Parathyroid adenoma (tissue), 2 donors: ENCODE results near the gene NBAS.
A peak's percentile ranks its signal among the peaks of the same experiment; 100 is the strongest.

ENCODE experiments used
- H2AFZ ChIP-seq: fragments of 300-600 bp; sonication (generic); one replicate; pipeline ENCODE4 v1.7.0; 2017; ENCODE audit warnings: antibody characterized with exemption, mild to moderate bottlenecking
- H3K27ac ChIP-seq: fragments of 300-600 bp; sonication (generic); one replicate; pipeline ENCODE4 v1.7.0; 2017
- H3K27me3 ChIP-seq: fragments of 300-600 bp; sonication (generic); one replicate; pipeline ENCODE4 v1.7.0; 2017; ENCODE audit warnings: low read length; ENCODE audit not compliant: control insufficient read depth, insufficient read depth
- H3K36me3 ChIP-seq: fragments of 300-600 bp; sonication (generic); one replicate; pipeline ENCODE4 v1.7.0; 2017; ENCODE audit warnings: low read length; ENCODE audit not compliant: control insufficient read depth, insufficient read depth
- H3K4me1 ChIP-seq: fragments of 300-600 bp; sonication (generic); one replicate; pipeline ENCODE4 v1.7.0; 2017; ENCODE audit warnings: control low read depth
- H3K4me2 ChIP-seq: fragments of 300-600 bp; sonication (generic); one replicate; pipeline ENCODE4 v1.7.0; 2017; ENCODE audit warnings: low read length
- H3K4me3 ChIP-seq: fragments of 300-600 bp; sonication (generic); one replicate; pipeline ENCODE4 v1.7.0; 2017; ENCODE audit warnings: low read depth, low read length
- H3K79me2 ChIP-seq: fragments of 300-600 bp; sonication (generic); one replicate; pipeline ENCODE4 v1.7.0; 2017; ENCODE audit warnings: control low read depth
- H3K9ac ChIP-seq: fragments of 300-600 bp; sonication (generic); one replicate; pipeline ENCODE4 v1.7.0; 2017; ENCODE audit warnings: mild to moderate bottlenecking
- H3K9me3 ChIP-seq: fragments of 300-600 bp; sonication (generic); one replicate; pipeline ENCODE4 v1.7.0; 2017; ENCODE audit warnings: low read length; ENCODE audit not compliant: control insufficient read depth
- TF ChIP-seq, protein P1 (sequence below): fragments of 300-600 bp; sonication (generic); IDR thresholded peaks from one replicate; pipeline ENCODE4 v1.7.0; 2017; ENCODE audit warnings: antibody characterized with exemption, mild to moderate bottlenecking
- donor health status: primary hyperparathyroidism.

The NBAS gene

GRCh38 chr2:15562354-15563031, 1.4 kb upstream of the NBAS start:
- Histone ChIP-seq H3K9me3 (no peaks in the 10 kb centered on the region), H3K79me2 (no peaks in the 10 kb centered on the region), H3K4me1 (no peaks in the 10 kb centered on the region), H2AFZ (peak overlapping the region; percentile 97), H3K9ac (no peak overlapping the region), H3K4me3 (peak overlapping the region; percentile 66), H3K36me3 (no peaks in the 10 kb centered on the region), H3K4me2 (no peak overlapping the region), H3K27me3 (no peaks in the 10 kb centered on the region), H3K27ac (no peak overlapping the region)
- TF ChIP-seq, protein P1, sequence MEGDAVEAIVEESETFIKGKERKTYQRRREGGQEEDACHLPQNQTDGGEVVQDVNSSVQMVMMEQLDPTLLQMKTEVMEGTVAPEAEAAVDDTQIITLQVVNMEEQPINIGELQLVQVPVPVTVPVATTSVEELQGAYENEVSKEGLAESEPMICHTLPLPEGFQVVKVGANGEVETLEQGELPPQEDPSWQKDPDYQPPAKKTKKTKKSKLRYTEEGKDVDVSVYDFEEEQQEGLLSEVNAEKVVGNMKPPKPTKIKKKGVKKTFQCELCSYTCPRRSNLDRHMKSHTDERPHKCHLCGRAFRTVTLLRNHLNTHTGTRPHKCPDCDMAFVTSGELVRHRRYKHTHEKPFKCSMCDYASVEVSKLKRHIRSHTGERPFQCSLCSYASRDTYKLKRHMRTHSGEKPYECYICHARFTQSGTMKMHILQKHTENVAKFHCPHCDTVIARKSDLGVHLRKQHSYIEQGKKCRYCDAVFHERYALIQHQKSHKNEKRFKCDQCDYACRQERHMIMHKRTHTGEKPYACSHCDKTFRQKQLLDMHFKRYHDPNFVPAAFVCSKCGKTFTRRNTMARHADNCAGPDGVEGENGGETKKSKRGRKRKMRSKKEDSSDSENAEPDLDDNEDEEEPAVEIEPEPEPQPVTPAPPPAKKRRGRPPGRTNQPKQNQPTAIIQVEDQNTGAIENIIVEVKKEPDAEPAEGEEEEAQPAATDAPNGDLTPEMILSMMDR: no peak

DNA sequence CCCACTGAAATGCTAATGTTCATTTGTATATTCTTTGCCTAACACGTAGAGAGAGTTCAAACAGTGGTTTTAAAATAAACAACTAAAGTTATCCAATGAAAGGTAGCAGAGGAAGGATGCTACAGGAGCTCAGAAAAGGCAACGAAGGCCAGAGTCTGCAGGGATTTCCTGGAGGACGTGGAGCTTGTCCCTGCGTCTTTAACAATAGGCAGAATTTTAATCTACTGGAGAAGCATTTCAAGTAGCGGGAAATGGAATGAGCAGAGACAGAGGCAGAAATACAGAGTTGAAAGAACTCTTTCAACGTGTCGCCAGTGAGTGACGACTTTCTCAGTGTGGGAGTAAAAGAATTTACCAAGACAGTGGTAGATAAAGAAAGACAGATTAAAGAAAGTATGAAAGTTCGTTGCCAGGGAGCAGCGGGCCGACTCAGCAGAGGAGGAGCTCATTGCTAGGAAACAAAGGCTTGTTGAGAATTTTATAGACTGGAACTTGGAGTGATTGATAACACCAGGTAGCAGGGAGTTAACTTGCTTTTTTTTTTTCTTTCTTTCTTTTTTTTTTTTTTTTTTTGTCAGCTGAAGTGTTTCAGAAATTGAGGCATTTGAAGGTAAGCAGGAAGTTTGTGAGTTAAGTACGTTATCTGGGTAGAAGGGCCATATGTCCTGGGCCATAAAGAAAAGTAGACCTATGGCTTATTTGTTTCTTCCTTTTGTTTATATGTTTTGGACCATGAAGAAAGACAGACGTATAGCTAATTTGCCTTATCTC, 625 bp upstream of the NBAS start:
- Histone ChIP-seq H3K9ac (no peak overlapping the region), H3K79me2 (no peaks in the 10 kb centered on the region), H2AFZ (peak overlapping the region; percentile 97), H3K4me3 (peak overlapping the region; percentile 66), H3K4me1 (no peaks in the 10 kb centered on the region), H3K36me3 (no peaks in the 10 kb centered on the region), H3K4me2 (peak overlapping the region; percentile 93), H3K27me3 (no peaks in the 10 kb centered on the region), H3K27ac (peak overlapping the region; percentile 75), H3K9me3 (no peaks in the 10 kb centered on the region)
- TF ChIP-seq, protein P1: no peak

DNA sequence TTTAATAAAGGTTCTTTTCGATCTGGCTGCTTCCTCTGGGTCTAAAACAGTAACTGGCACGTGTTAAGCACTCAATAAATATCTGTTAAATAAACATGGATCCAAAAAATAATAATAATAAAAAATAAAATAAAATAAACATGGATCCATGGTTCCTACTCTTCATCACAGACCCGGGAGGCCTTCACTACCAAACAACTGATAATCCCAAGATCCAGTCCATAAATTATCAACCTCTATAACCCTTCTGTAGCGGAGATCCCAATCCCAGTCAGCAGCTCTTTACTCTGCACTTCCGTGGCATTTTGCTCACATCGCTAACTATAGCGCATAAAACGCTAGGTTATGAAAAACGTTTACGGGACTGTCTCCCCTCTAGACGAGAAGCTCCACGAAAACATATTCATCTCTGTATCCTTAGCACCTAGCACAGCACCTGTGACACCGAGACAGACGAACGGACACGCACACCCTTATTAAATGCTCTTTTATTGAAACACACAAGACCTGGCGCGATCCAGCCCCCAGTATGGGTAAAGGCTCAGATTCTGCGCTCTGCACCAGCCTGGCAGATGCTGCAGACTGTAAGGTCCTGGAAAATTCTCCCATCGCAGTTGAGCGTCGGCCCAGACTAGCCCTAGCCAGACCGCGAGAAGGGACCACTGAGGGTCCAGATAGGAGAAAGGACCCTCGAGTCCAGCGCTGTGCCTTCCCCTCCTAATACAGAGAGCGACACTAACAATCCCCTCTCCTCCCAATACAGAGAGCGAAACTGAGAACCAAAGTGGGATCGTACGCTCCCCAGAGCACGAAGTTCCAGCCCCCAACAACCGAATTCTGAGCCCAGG, 770 bp downstream of the NBAS start:
- TF ChIP-seq, protein P1: no peak
- Histone ChIP-seq H3K27me3 (no peaks in the 10 kb centered on the region), H3K27ac (no peak overlapping the region), H2AFZ (peak overlapping the region; percentile 97), H3K36me3 (no peaks in the 10 kb centered on the region), H3K9ac (no peak overlapping the region), H3K79me2 (no peaks in the 10 kb centered on the region), H3K9me3 (no peaks in the 10 kb centered on the region), H3K4me1 (no peaks in the 10 kb centered on the region), H3K4me3 (peak overlapping the region; percentile 66), H3K4me2 (peak overlapping the region; percentile 90)

DNA sequence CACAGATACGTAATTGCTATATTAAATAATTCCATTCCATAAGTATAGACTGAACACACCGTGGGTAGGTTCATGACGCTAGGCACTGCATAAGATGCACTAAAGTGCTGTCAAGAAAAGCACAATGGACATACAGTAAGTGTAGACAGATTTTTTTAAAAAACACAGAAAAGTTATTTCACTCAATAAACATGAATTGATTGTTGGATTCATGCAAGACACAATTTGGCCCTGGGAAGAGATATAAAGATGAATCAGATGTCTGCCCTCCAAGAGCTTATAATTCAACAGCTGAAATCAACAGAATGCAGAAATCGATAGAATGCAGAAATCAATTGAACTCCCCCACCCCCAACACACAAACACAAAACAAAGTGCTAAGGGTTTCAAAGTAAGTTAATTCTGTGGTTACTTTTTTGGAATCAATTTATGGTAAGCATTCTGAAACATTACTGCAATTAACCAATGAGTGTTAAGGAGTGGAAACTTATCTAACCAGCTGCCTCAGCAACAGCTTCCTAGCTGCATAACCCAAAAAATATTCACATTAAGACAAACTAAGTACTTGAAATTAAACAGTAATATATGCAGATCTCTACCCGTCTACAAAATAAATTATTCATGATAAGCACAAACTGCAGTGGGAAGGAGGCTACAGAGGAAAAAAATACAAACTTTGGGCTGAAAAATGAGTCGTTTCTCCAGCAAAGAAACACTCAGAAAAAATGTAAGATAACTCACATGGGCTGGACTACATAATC, 1.6 kb downstream of the NBAS start:
- Histone ChIP-seq H3K4me2 (peak overlapping the region; percentile 90), H3K27me3 (no peaks in the 10 kb centered on the region), H3K27ac (no peak overlapping the region), H3K4me1 (no peaks in the 10 kb centered on the region), H3K9ac (no peak overlapping the region), H2AFZ (no peak overlapping the region), H3K79me2 (no peaks in the 10 kb centered on the region), H3K36me3 (no peaks in the 10 kb centered on the region), H3K9me3 (no peaks in the 10 kb centered on the region), H3K4me3 (no peak overlapping the region)
- TF ChIP-seq, protein P1: no peak
